WTC11 (cell line): Measurements from ENCODE around the gene ATF3. TPM values are rescaled to one million over a fixed set of nuclear protein-coding genes. Genes with fewer than 3 reads are reported as not detected.

Source experiments
- ATAC-seq: fragments of 200-7000 bp; cut with Tn5 transposase; 2 replicates; pipeline ENCODE4 v1.10.0; 2021; ENCODE audit warnings: mild to moderate bottlenecking, moderate library complexity
- CTCF ChIA-PET: fragments of 300-600 bp; sonication (Branson Sonifier 250); formaldehyde crosslinking; loops from one replicate; lab custom pipeline; 2021; ENCODE audit warnings: antibody characterized with exemption; lab: Charles Lee
- POLR2A ChIA-PET: fragments of 350-600 bp; sonication (Branson Sonifier 250); formaldehyde crosslinking; loops from one replicate; lab custom pipeline; 2021; ENCODE audit warnings: antibody characterized with exemption; lab: Charles Lee
- DNase-seq: peaks from one replicate; pipeline ENCODE4 v3.0.0; 2021; ENCODE audit warnings: low spot score
- H3K27ac Mint-ChIP-seq: 2 replicates; pipeline ENCODE4 v1.8.0; 2021; ENCODE audit warnings: mixed read lengths
- H3K27me3 Mint-ChIP-seq: 2 replicates; pipeline ENCODE4 v1.8.0; 2021; ENCODE audit warnings: low read depth, mild to moderate bottlenecking, moderate library complexity, mixed read lengths
- H3K36me3 Mint-ChIP-seq: 2 replicates; pipeline ENCODE4 v1.8.0; 2021; ENCODE audit warnings: mixed read lengths
- H3K4me1 Mint-ChIP-seq: 2 replicates; pipeline ENCODE4 v1.8.0; 2022; ENCODE audit warnings: mixed read lengths
- H3K4me3 Mint-ChIP-seq: 2 replicates; pipeline ENCODE4 v1.8.0; 2021; ENCODE audit warnings: mild to moderate bottlenecking, moderate library complexity, mixed read lengths
- H3K9me3 Mint-ChIP-seq: 2 replicates; pipeline ENCODE4 v1.8.0; 2021; ENCODE audit warnings: mixed read lengths
- AR ChIP-seq: fragments of 250-450 bp; sonication (Bioruptor Pico); IDR thresholded peaks from 2 replicates; pipeline ENCODE4 v1.9.0; 2021; ENCODE audit warnings: mild to moderate bottlenecking
- ARID4B ChIP-seq: sonication (generic); formaldehyde crosslinking; IDR thresholded peaks from 2 replicates; pipeline ENCODE4 v1.8.0; 2023; ENCODE audit warnings: missing genetic modification reagents, mild to moderate bottlenecking, borderline replicate concordance
- ATF1 ChIP-seq: sonication (generic); formaldehyde crosslinking; IDR thresholded peaks from 2 replicates; pipeline ENCODE4 v1.8.1; 2023; ENCODE audit warnings: mild to moderate bottlenecking, moderate library complexity, missing genetic modification reagents
- CDX4 ChIP-seq: fragments of 250-450 bp; sonication (Bioruptor Pico); IDR thresholded peaks from 2 replicates; pipeline ENCODE4 v1.9.0; 2021; ENCODE audit warnings: moderate library complexity, mild to moderate bottlenecking, inconsistent platforms, borderline replicate concordance
- CREM ChIP-seq: sonication (generic); formaldehyde crosslinking; IDR thresholded peaks from 2 replicates; pipeline ENCODE4 v1.8.1; 2022; ENCODE audit warnings: mild to moderate bottlenecking, missing genetic modification reagents, moderate library complexity
- ETV6 ChIP-seq: sonication (generic); formaldehyde crosslinking; IDR thresholded peaks from 2 replicates; pipeline ENCODE4 v1.8.1; 2022; ENCODE audit warnings: mild to moderate bottlenecking, missing genetic modification reagents
- FOXJ3 ChIP-seq: sonication (generic); formaldehyde crosslinking; IDR thresholded peaks from 2 replicates; pipeline ENCODE4 v1.9.0; 2021; ENCODE audit warnings: missing genetic modification reagents, mild to moderate bottlenecking, borderline replicate concordance
- FOXK1 ChIP-seq: sonication (generic); formaldehyde crosslinking; IDR thresholded peaks from 2 replicates; pipeline ENCODE4 v1.8.0; 2022; ENCODE audit warnings: mild to moderate bottlenecking, moderate library complexity, missing genetic modification reagents
- NFYB ChIP-seq: sonication (generic); formaldehyde crosslinking; conservative IDR thresholded peaks from 2 replicates; pipeline ENCODE4 v1.8.0; 2022; ENCODE audit warnings: low read depth, missing genetic modification reagents
- NR1H2 ChIP-seq: sonication (generic); formaldehyde crosslinking; IDR thresholded peaks from 2 replicates; pipeline ENCODE4 v1.9.0; 2021; ENCODE audit warnings: mild to moderate bottlenecking, moderate library complexity, missing genetic modification reagents
- NR3C1 ChIP-seq: sonication (generic); formaldehyde crosslinking; conservative IDR thresholded peaks from 2 replicates; pipeline ENCODE4 v1.8.1; 2023; ENCODE audit warnings: low read depth, mild to moderate bottlenecking, missing genetic modification reagents
- RELA ChIP-seq: sonication (generic); formaldehyde crosslinking; IDR thresholded peaks from 2 replicates; pipeline ENCODE4 v1.8.1; 2022; ENCODE audit warnings: missing genetic modification reagents, mild to moderate bottlenecking, borderline replicate concordance
- SMAD4 ChIP-seq: sonication (generic); formaldehyde crosslinking; IDR thresholded peaks from 2 replicates; pipeline ENCODE4 v1.8.0; 2022; ENCODE audit warnings: mild to moderate bottlenecking, missing genetic modification reagents
- TP53 ChIP-seq: sonication (generic); formaldehyde crosslinking; IDR thresholded peaks from 2 replicates; pipeline ENCODE4 v1.8.1; 2023; ENCODE audit warnings: mild to moderate bottlenecking, missing genetic modification reagents
- USF1 ChIP-seq: sonication (generic); formaldehyde crosslinking; IDR thresholded peaks from 2 replicates; pipeline ENCODE4 v1.8.0; 2022; ENCODE audit warnings: mild to moderate bottlenecking, missing genetic modification reagents
- ZNF121 ChIP-seq: sonication (generic); formaldehyde crosslinking; IDR thresholded peaks from 2 replicates; pipeline ENCODE4 v1.8.0; 2023; ENCODE audit warnings: missing genetic modification reagents
- ZNF317 ChIP-seq: sonication (generic); formaldehyde crosslinking; IDR thresholded peaks from 2 replicates; pipeline ENCODE4 v1.8.1; 2023; ENCODE audit warnings: low read depth, mild to moderate bottlenecking, moderate library complexity, missing genetic modification reagents, borderline replicate concordance
- total RNA-seq: library from RNA; stranded (reverse); gene quantifications from 3 replicates; pipeline ENCODE4 v1.2.3, GENCODE V29; 2021

Gene ATF3
- total RNA-seq, 1 experiment from 2014 or later, result 19.4 TPM

- ATAC-seq, result no peak
- no peak overlapping the region for H3K4me3 Mint-ChIP-seq
- peaks cover 21% of the 10 kb centered on the region for H3K4me1 Mint-ChIP-seq
- no peaks in the 10 kb centered on the region; the same call in 1 of the 2 replicates for H3K9me3 Mint-ChIP-seq
- no peaks in the 10 kb centered on the region for H3K27me3 Mint-ChIP-seq
- TF ChIP-seq ATF1 (CRISPR knock-in tag) (no peak), RELA (CRISPR knock-in tag) (no peak), CDX4 (CRISPR knock-in tag) (no peak), FOXK1 (CRISPR knock-in tag) (no peak), ZNF317 (no peak)
- TF ChIP-seq, all 79 proteins: peak for 0
- POLR2A ChIA-PET, result interaction anchor here (0.7 kb wide), 1 partner anchor 220 kb away, joined by 6 read pairs; no protein-coding TSS in a partner anchor
- Mint-ChIP-seq H3K36me3 (no peaks in the 10 kb centered on the region), H3K27ac (no peak overlapping the region)
- no peak for DNase-seq
- CTCF ChIA-PET, result interaction anchor here (0.6 to 3.3 kb wide), 4 partner anchors 76 to 223 kb away, joined by 3 to 14 read pairs (median 8); no protein-coding TSS in a partner anchor
These were observed 19.1 kb upstream of the ATF3 start for GRCh38 chr1:212589446-212589845.

GRCh38 chr1:212591922-212592321 lies 16.6 kb upstream of the ATF3 start:
- no peak for ATAC-seq
- Mint-ChIP-seq H3K4me1 (peaks cover 37% of the 10 kb centered on the region), H3K4me3 (no peak overlapping the region), H3K27ac (no peak overlapping the region), H3K9me3 (no peaks in the 10 kb centered on the region; the same call in 1 of the 2 replicates), H3K27me3 (no peaks in the 10 kb centered on the region), H3K36me3 (no peaks in the 10 kb centered on the region)
- CTCF ChIA-PET, result no interaction called here
- TF ChIP-seq FOXJ3 (CRISPR knock-in tag), result no peak
- TF ChIP-seq NR1H2 (CRISPR knock-in tag), result no peak
- no peak for TF ChIP-seq ARID4B (CRISPR knock-in tag)
- TF ChIP-seq ETV6 (CRISPR knock-in tag), result no peak
- TF ChIP-seq ZNF121, result no peak
- no peak for TF ChIP-seq USF1 (CRISPR knock-in tag)
- TF ChIP-seq TP53 (CRISPR knock-in tag), result no peak
- TF ChIP-seq NR3C1 (CRISPR knock-in tag), result no peak
- no peak for TF ChIP-seq NFYB
- TF ChIP-seq CREM (CRISPR knock-in tag), result no peak
- TF ChIP-seq ZNF317, result no peak
- no peak for TF ChIP-seq SMAD4 (CRISPR knock-in tag)
- TF ChIP-seq FOXK1 (CRISPR knock-in tag), result no peak
- TF ChIP-seq AR (CRISPR knock-in tag), result no peak
- POLR2A ChIA-PET, result no interaction called here
- no peak for DNase-seq
